Spleen (tissue), 11 donors: ENCODE data around the gene MGAT5. TPM values are rescaled to one million over a fixed set of nuclear protein-coding genes. Genes with fewer than 3 reads are reported as not detected.

Source experiments
- DNase-seq: peaks from one replicate; pipeline ENCODE4 v3.0.0-alpha.2; 2020
- H3K27ac ChIP-seq, 8 donors: fragments of 200-600 bp; sonication (generic) in 7 of 8; 1 replicate in 4 of 8; 2 replicates in 4 of 8; pipeline versions ENCODE4 v1.5.0 to v1.8.0; 2016 to 2021; ENCODE audit warnings: inconsistent platforms in 4 of 8, mild to moderate bottlenecking in 4 of 8, moderate library complexity in 1 of 8
- H3K27me3 ChIP-seq, 7 donors: fragments of 200-600 bp; sonication (generic) in 6 of 7; replicated peaks in 1 of 7; 1 replicate in 4 of 7; 2 replicates in 3 of 7; pipeline versions ENCODE4 v1.5.0 to v1.8.0; 2016 to 2021; ENCODE audit warnings: inconsistent platforms in 3 of 7, mild to moderate bottlenecking in 1 of 7
- H3K36me3 ChIP-seq, 6 donors: fragments of 200-600 bp; sonication (generic) in 5 of 6; 1 replicate in 4 of 6; 2 replicates in 2 of 6; pipeline versions ENCODE4 v1.5.0 to v1.8.0; 2016 to 2021; ENCODE audit warnings: inconsistent platforms in 2 of 6
- H3K4me1 ChIP-seq, 6 donors: fragments of 200-600 bp; sonication (generic) in 5 of 6; 1 replicate in 3 of 6; 2 replicates in 3 of 6; pipeline versions ENCODE4 v1.5.0 to v1.8.0; 2016 to 2021; ENCODE audit warnings: inconsistent platforms in 3 of 6
- H3K4me3 ChIP-seq, 8 donors: fragments of 200-600 bp; sonication (generic) in 7 of 8; 1 replicate in 4 of 8; 2 replicates in 4 of 8; pipeline versions ENCODE4 v1.5.0 to v1.8.0; 2016 to 2021; ENCODE audit warnings: inconsistent platforms in 4 of 8, mild to moderate bottlenecking in 4 of 8, moderate library complexity in 2 of 8
- H3K9me3 ChIP-seq, 8 donors: fragments of 200-600 bp; sonication (generic) in 7 of 8; 1 replicate in 4 of 8; 2 replicates in 4 of 8; pipeline versions ENCODE4 v1.5.0 to v1.8.0; 2016 to 2021; ENCODE audit warnings: inconsistent platforms in 4 of 8
- CTCF ChIP-seq, 11 experiments: fragments of 200-600 bp in 7 of 11; fragments of 450-650 bp in 4 of 11; sonication (generic) in 4 of 11; IDR thresholded peaks in 8 of 11; conservative IDR thresholded peaks in 3 of 11; 1 replicate in 7 of 11; 2 replicates in 4 of 11; pipeline versions ENCODE4 v1.4.0 to v1.8.0; 2016 to 2021; ENCODE audit warnings: antibody characterized with exemption in 11 of 11, inconsistent platforms in 4 of 11, mild to moderate bottlenecking in 1 of 11
- POLR2A ChIP-seq, 3 donors: fragments of 450-650 bp; IDR thresholded peaks; one replicate each; pipeline ENCODE4 v1.5.1; 2017; ENCODE audit warnings: antibody characterized with exemption in 3 of 3, mild to moderate bottlenecking in 1 of 3
- POLR2AphosphoS5 ChIP-seq, 3 donors: sonication (generic); formaldehyde crosslinking; IDR thresholded peaks; one replicate each; pipeline ENCODE4 v1.5.1; 2017; ENCODE audit warnings: antibody characterized with exemption in 3 of 3
- WGBS, 5 donors: extraction: QIAGEN DNeasy Blood & Tissue Kit in 3 of 5; methylation state at CpG; one replicate each; pipeline versions ENCODE4 v1.1.5 to v1.1.7; 2013 to 2018; 5-methylcytosine and 5-hydroxymethylcytosine counted together
- intact Hi-C: fragments of 100-400 bp; cut with DNase I; formaldehyde crosslinking; loops from one replicate; pipeline ENCODE4 v1.15.0; 2023; ENCODE audit warnings: low total_unique reads
- polyA plus RNA-seq, 3 donors: library from polyadenylated mRNA; stranded (reverse); fragments of 200-250 nt; gene quantifications; one replicate each; pipeline ENCODE4 v1.2.1, GENCODE V29; 2013
- total RNA-seq, 7 donors: library from RNA; depleted of rRNA in 3 of 7; stranded (reverse); fragments of >200 nt in 3 of 7; fragmentation: NEBNext Ultra II Directional in 4 of 7; extraction: Animal tissue kit (Norgen Biotek cat#: 25700) in 4 of 7; gene quantifications; one replicate each; pipeline versions ENCODE4 v1.1.0 to v1.2.1, GENCODE V29; 2016 to 2021
- donor health status: healthy with polysubstance abuse.
- donor health status: DM: no; HTN: no; CAD: no; lungs with moderate emphysema.
- donor health status: DM: no; HTN: no; CAD: no.
- donor health status: Bipolar disorder and iron deficiency.
- donor health status: healthy.
- donor health status: DM: no; HTN: no; CAD: no.
- donor health status: DM: yes; HTN: yes; CAD: no.

MGAT5 gene
- total and polyA plus RNA-seq, 10 donors = 11.2 to 110 (median 91.9) TPM

DNA sequence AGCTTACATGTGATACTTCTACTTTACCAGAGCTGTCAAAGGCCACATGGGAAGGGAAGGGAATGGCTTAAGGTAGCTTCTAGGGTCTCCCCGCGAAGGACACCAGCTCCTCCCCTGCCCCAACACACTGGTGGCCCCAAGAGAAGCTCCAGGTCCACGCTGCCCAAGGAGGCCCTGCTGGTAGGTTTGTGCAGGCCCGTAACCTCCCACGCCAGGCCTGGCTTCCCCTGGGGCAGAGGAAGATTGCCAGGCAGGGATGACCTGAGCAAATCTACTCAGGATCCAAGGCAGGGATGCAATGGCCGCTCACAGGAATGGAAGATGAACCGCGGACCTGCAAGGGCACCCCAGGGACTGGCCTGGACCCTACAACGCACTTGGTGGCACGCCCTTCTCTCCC lies 205.1 kb downstream of the MGAT5 start:
- WGBS, 5 donors = 92 to 96% (median 94%) methylated on average over 10 of the region's 10 CpGs
- Histone ChIP-seq H3K9me3 (no peaks in the 10 kb centered on the region), H3K36me3 (peaks cover 0 to 31% (median 1%) of the 10 kb centered on the region in 6 donors), H3K27me3 (no peaks in the 10 kb centered on the region), H3K4me3 (no peak overlapping the region), H3K27ac (no peak overlapping the region), H3K4me1 (peaks cover 0 to 10% (median 0%) of the 10 kb centered on the region in 6 donors)
- DNase-seq = no peak
- no peak for TF ChIP-seq POLR2A (IDR thresholded peaks at IDR 0.05)
- TF ChIP-seq POLR2AphosphoS5 (IDR thresholded peaks at IDR 0.05) = peak in 1 of 3 donors; percentile 32
- intact Hi-C loops = loop anchor here (10.0 kb wide), 1 partner anchor 344 kb away; no protein-coding TSS in a partner anchor

DNA sequence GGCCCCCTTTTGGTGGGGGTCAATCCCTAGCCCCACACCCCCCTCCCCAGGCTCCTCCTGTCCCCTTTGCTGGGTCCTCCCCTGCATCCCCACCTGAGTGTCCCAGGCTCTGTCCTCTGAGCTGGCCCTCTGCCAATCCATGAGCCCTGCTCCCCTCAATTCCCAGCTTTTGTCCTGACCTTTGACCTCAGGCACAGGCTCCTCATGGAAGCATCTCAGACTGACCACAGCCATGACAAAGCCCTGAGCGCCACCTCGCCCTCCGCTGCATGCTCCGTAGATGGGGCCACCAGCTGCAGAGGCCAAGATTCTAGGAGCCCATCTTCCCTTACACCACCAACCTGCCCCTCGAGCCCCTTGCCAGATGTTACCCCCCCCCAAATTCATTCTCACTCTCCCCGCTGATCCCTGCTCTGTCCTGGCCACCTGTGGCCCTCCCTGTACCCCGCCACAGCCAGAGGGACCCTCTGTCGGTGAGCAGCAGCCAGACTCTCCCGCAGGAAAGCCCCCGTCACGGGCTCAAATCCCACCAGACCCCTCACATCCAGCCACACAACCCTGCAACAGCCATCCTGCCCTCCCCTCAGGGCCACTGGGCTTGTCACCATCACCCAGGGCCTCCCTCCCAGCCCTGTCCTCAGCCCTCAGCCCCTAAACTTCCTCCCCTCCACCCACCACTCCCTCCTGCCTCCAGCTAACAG lies 206.0 kb downstream of the MGAT5 start:
- no peaks in the 10 kb centered on the region for H3K27me3 ChIP-seq
- TF ChIP-seq POLR2AphosphoS5 (IDR thresholded peaks at IDR 0.05) (no peak), CTCF (IDR thresholded peaks at IDR 0.05 in 8 of 11, conservative IDR thresholded peaks at IDR 0.05 in 3 of 11) (no peak), POLR2A (IDR thresholded peaks at IDR 0.05) (no peak)
- no peaks in the 10 kb centered on the region for H3K9me3 ChIP-seq
- no peak overlapping the region for H3K27ac ChIP-seq
- no peak overlapping the region for H3K4me3 ChIP-seq
- DNase-seq = no peak
- H3K36me3 ChIP-seq = peaks cover 0 to 22% (median 1%) of the 10 kb centered on the region in 6 donors
- 93 to 97% (median 94%) methylated on average over 11 of the region's 11 CpGs for WGBS, 5 donors
- intact Hi-C loops = loop anchor here (10.0 kb wide), 1 partner anchor 345 kb away; no protein-coding TSS in a partner anchor
- H3K4me1 ChIP-seq = peaks cover 0 to 10% (median 0%) of the 10 kb centered on the region in 6 donors

- peak; percentile 83 for DNase-seq
- intact Hi-C loops = no loop called here
- Histone ChIP-seq H3K36me3 (peaks cover 0 to 15% (median 0%) of the 10 kb centered on the region in 6 donors), H3K27ac (peak overlapping the region in 1 of 8 donors; percentile 14), H3K4me1 (peaks cover 0 to 10% (median 0%) of the 10 kb centered on the region in 6 donors), H3K9me3 (no peaks in the 10 kb centered on the region), H3K27me3 (no peaks in the 10 kb centered on the region), H3K4me3 (no peak overlapping the region)
- TF ChIP-seq CTCF (IDR thresholded peaks at IDR 0.05 in 8 of 11, conservative IDR thresholded peaks at IDR 0.05 in 3 of 11) (peak in 8 of 11 experiments; percentile 12 to 47 (median 39)), POLR2A (IDR thresholded peaks at IDR 0.05) (no peak), POLR2AphosphoS5 (IDR thresholded peaks at IDR 0.05) (no peak)
- 58 to 84% (median 77%) methylated on average over 5 to 8 of the region's 8 CpGs for WGBS, 5 donors
Observed at GRCh38 chr2:134460583-134460998, 206.7 kb downstream of the MGAT5 start.

DNA sequence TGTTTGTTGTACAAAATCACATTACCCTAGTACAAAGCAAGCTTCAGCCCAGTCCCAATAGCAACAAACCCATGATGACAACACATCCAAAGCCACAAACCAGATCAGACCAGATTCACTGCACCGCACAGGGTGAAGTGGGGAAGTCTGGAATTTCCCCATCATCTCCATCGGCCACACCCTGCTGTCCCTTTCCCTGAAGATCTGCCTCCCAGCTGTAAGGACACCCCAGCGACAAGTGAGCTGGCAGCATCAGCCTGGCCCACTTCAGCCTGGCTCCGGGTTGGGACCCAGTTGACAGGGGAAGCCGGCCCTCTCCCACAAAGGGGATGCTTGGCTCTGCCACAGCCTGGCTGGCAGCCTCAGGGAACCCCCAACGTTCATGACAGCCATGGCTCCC lies 207.6 kb downstream of the MGAT5 start:
- Histone ChIP-seq H3K4me1 (peaks cover 0 to 10% (median 0%) of the 10 kb centered on the region in 6 donors), H3K27me3 (no peaks in the 10 kb centered on the region), H3K27ac (no peak overlapping the region), H3K4me3 (no peak overlapping the region), H3K9me3 (no peaks in the 10 kb centered on the region), H3K36me3 (peaks cover 0 to 7% (median 0%) of the 10 kb centered on the region in 6 donors)
- intact Hi-C loops = no loop called here
- WGBS, 5 donors = 58 to 83% (median 62%) methylated on average over 6 of the region's 6 CpGs
- DNase-seq = no peak
- peak in 1 of 3 donors; percentile 15 for TF ChIP-seq POLR2AphosphoS5 (IDR thresholded peaks at IDR 0.05)
- TF ChIP-seq POLR2A (IDR thresholded peaks at IDR 0.05) = no peak
- TF ChIP-seq CTCF (IDR thresholded peaks at IDR 0.05 in 8 of 11, conservative IDR thresholded peaks at IDR 0.05 in 3 of 11) = no peak
